Measurements from ENCODE around the gene ZNF615. TPM values are rescaled to one million over a fixed set of nuclear protein-coding genes. Genes with fewer than 3 reads are reported as not detected.
A peak's percentile ranks its signal among the peaks of the same experiment; 100 is the strongest.
"Not testable (repeated sequence)": the region's sequence is repeated elsewhere in the genome, so short reads cannot be mapped to it uniquely, and the experiment has no call there.

The ZNF615 gene
- total RNA-seq, 1 donor from 2014 or later, result 12.9 TPM

- DNase-seq, result no peak
Measured at GRCh38 chr19:51980116-51980736, 27.8 kb downstream of the ZNF615 start.

- no peak for DNase-seq
Measured at GRCh38 chr19:51978882-51979281, 29.1 kb downstream of the ZNF615 start.

- DNase-seq, result no peak
Measured at GRCh38 chr19:51977346-51977745, 30.7 kb downstream of the ZNF615 start.

GRCh38 chr19:51976852-51977251 lies 31.2 kb downstream of the ZNF615 start:
- DNase-seq, result no peak

GRCh38 chr19:51975787-51976186 lies 32.2 kb downstream of the ZNF615 start:
- DNase-seq, result not testable (repeated sequence)

GRCh38 chr19:51971624-51972023 lies 36.4 kb downstream of the ZNF615 start:
- peak; percentile 19 for DNase-seq

GRCh38 chr19:51970718-51971117 lies 37.3 kb downstream of the ZNF615 start:
- DNase-seq, result no peak

GRCh38 chr19:51965583-51965982 lies 42.4 kb downstream of the ZNF615 start:
- DNase-seq, result no peak

- DNase-seq, result not testable (repeated sequence)
Measured at GRCh38 chr19:51960621-51961233, 47.3 kb downstream of the ZNF615 start.

GRCh38 chr19:51959791-51960190 lies 48.2 kb downstream of the ZNF615 start:
- DNase-seq, result no peak

GRCh38 chr19:51957846-51958245 lies 50.2 kb downstream of the ZNF615 start:
- not testable (repeated sequence) for DNase-seq

- peak; percentile 5 for DNase-seq
Measured at GRCh38 chr19:51948975-51949374, 59.0 kb downstream of the ZNF615 start.

GRCh38 chr19:51946602-51947001 lies 61.4 kb downstream of the ZNF615 start:
- no peak for DNase-seq

GRCh38 chr19:51944798-51945552 lies 63.0 kb downstream of the ZNF615 start:
- DNase-seq, result no peak

Other genes starting within 250 kb of the ZNF615 start
- not detected in 2 replicates for gene FPR2, start 247.0 kb downstream of the ZNF615 start, total RNA-seq
- not detected in 2 replicates for gene FPR3, start 213.1 kb downstream of the ZNF615 start, total RNA-seq
- gene ZNF577, start 120.3 kb downstream of the ZNF615 start, total RNA-seq, result 3.0 and 4.4 TPM in 2 replicates
- gene ZNF649, start 103.2 kb downstream of the ZNF615 start, total RNA-seq, result 6.5 and 9.2 TPM in 2 replicates
- gene ZNF613, start 80.7 kb downstream of the ZNF615 start, total RNA-seq, result 7.7 and 8.5 TPM in 2 replicates
- 11.2 and 14.8 TPM in 2 replicates for gene ZNF350, start 21.4 kb downstream of the ZNF615 start, total RNA-seq
- gene ZNF614, start 20.2 kb upstream of the ZNF615 start, total RNA-seq, result 9.9 and 10.1 TPM in 2 replicates
- 6.5 and 10.0 TPM in 2 replicates for gene ZNF432, start 40.6 kb upstream of the ZNF615 start, total RNA-seq
- gene ZNF841, start 87.6 kb upstream of the ZNF615 start, total RNA-seq, result 13.5 and 22.5 TPM in 2 replicates
- 8.5 and 9.2 TPM in 2 replicates for gene ZNF616, start 131.7 kb upstream of the ZNF615 start, total RNA-seq
- 10.2 and 10.7 TPM in 2 replicates for gene ZNF836, start 163.4 kb upstream of the ZNF615 start, total RNA-seq
- gene PPP2R1A, start 181.8 kb upstream of the ZNF615 start, total RNA-seq, result 154 and 363 TPM in 2 replicates

All from dermis blood vessel endothelial cell (primary cell).